ENCODE measurements around the gene AEBP2.
"Not testable (repeated sequence)": the region's sequence is repeated elsewhere in the genome, so short reads cannot be mapped to it uniquely, and the experiment has no call there.

Gene AEBP2, protein sequence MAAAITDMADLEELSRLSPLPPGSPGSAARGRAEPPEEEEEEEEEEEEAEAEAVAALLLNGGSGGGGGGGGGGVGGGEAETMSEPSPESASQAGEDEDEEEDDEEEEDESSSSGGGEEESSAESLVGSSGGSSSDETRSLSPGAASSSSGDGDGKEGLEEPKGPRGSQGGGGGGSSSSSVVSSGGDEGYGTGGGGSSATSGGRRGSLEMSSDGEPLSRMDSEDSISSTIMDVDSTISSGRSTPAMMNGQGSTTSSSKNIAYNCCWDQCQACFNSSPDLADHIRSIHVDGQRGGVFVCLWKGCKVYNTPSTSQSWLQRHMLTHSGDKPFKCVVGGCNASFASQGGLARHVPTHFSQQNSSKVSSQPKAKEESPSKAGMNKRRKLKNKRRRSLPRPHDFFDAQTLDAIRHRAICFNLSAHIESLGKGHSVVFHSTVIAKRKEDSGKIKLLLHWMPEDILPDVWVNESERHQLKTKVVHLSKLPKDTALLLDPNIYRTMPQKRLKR

DNA sequence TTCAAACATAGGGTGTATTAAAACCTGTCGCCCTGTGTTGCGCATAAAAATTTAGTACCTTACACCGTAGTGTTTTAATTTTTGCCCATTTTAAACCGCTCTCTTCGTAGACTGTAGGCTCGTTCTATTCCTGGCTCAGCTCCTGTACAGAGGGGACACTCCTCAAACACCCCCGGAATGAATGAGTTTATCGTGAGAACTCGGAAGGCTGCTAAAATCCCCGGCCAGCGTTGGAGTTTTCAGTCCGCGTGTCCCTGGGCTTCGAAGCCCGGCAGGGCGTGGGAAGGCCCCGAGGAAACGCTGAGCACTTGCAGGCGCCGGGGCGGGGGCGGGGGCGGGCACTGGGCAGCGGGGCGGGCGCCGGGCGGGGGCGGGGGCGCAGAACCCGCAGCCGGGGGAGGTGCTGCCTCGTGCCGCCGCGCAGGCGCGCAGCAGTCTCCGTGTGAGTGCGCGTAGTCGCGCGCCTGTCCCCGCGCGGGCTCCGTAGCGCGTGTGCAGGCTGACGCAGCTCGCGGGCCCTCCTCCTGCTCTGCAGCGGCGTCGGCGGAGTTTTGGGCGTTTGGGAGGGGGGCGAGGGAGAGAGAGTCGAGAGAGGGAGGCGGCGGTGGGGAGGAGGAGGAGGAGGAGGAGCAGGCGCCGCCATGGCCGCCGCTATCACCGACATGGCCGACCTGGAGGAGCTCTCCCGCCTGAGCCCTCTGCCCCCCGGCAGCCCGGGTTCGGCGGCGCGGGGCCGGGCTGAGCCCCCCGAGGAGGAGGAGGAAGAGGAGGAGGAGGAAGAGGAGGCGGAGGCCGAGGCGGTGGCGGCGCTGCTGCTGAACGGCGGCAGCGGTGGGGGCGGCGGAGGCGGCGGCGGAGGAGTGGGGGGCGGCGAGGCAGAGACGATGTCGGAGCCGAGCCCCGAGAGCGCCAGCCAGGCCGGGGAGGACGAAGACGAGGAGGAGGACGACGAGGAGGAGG lies at the start of gene AEBP2:
AEBP2 (plus strand) TSS at position 434 of the 960 bp plus-strand sequence; CDS start at position 642, 208 bp downstream.
- DNase-seq (ENCODE audit: low spot score) = peak; percentile 95

DNA sequence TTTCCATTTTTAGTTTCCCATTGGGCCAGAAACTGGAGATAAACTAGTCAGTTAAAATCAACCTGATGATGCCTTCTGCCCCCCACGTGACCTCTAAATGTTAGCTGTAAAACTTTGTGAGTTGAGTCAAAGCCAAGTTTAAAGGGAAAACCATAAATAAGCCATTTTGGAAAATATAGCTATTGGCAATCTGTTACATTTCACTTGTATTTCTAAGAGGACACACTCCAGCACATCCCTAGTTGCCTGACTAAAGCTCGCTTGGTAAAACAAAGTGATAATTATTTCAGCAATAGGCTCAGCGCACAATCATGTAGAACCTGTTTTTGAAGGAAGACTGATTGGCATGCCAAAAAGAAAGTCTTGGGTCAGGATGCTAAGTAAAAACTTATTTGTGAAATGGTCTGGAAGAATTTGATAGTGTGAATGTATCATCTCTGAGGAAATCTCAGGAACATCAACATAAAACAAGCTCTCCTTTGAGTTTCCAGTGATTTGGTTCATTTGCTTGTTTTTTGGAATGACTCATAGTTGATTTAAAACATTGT lies 49.2 kb upstream of the AEBP2 start:
- no peak for DNase-seq (ENCODE audit: low spot score)

DNA sequence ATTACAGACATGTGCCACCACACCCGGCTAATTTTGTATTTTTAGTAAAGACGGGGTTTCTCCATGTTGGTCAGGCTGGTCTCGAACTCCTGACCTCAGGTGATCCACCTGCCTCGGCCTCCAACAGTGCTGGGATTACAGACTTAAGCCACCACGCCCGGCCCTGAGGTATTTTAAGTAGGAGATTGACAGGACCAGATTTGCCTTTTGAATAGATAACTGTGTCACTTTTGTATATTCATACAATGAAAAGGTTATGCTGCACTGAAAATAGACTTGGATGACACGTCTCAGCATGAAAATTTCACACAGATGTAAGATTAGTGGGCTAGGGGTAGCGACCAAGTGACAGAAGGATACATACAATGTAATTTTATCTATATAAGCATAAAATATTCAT lies 46.6 kb upstream of the AEBP2 start:
- not testable (repeated sequence) for DNase-seq (ENCODE audit: low spot score)

DNA sequence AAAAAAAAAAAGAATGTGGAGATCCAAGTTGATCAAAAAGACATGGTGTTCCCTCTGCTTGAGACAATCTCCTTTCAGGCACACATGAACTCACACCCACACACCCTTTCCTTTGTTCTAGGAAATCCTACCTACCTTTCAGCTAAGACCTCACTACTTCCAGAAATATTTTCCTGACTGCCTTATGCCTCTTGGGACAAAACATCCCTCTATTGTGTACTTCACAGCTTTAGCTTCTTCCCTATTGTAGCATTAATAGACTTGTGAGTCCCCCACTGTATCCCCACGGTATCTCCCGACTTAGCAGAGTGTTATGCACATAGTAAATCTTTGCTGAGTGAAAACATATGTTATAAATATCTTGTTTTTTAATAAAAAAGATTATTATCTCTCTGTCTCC lies 44.9 kb upstream of the AEBP2 start:
- no peak for DNase-seq (ENCODE audit: low spot score)

DNA sequence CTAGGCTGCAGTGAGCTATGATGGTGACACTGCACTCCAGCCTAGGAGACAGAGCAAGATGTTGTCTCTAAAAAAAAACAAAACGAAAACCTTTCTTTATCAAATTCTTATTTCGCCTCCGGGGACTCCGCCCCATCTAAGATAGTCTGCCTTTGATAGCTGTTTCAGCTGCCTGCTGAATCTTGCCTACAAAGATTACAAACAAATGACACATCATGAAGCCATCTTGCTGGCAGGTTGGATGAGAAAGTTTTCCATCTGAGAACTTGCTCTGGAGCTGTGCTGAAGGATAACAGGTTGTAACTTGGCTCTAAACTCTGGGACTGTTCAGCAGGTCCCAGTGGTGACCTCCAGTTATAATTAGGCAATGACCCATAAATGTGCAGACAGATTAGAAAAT lies 41.8 kb upstream of the AEBP2 start:
- DNase-seq (ENCODE audit: low spot score) = no peak

DNA sequence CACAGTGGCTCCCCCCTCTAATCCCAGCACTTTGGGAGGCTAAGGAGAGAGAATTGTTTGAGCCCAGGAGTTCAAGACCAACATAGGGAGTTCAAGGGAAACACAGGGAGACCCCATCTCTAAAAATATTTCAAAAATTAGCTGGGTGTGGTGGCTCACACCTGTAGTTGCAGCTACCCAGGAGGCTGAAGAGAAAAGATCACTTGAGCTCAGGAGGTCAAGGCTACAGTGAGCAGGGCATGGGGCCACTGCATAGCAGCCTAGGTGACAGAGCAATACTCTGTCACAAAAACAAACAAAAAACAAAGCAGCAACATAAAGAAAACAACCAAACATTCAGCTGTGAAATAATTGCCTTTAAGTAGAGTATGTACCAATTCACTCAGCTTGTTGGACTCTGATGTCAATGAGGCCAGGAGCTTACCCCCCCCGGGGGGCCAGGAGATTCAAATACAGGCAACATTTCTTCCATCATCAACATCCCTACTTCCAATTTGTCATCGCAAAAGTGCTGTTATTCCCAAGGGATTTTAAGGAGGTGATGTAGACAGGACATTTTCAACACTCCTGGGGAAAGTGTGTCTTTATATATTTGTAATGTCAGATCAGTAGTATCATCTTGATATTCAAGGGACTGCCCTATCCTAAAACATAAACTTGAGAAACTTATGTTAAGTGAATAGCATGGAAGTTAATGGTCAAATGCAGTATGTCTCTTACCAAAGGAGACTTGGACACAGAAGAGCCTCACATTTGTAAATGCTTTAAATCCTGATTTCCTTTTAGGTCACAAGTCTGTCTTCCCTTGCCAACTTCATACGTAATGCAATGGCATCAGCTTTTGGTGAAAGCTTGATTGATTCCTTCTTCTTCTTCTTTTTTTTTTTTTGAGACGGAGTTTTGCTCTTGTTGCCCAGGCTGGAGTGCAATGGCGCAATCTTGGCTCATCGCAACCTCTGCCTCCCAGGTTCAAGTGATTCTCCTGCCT lies 40.6 kb upstream of the AEBP2 start:
- no peak for DNase-seq (ENCODE audit: low spot score)

DNA sequence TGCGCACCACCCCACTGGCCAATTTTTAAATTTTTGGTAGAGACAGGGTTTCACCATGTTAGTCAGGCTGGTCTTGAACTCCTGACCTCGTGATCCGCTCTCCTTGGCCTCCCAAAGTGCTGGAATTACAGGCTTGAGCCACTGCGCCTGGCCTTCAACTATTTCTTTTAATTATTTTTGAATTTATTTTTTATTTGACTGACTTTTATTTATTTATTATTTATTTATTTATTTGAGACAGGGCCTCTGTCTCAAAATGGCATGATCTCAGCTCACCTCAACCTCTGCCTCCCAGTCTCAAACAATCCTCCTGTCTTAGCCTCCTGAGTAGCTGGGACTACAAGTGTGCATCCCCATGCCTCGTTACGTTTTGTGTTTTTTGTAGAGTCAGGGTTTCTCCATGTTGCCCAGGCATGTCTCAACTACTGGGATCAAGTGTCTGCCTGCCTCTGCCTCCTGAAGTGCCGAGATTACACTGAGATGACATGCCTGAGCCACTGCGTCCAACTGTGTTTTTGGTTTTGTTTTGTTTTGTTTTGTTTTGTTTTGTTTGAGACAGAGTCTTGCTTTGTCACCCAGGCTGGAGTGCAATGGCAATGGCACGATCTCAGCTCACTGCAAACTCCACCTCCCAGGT lies 38.5 kb upstream of the AEBP2 start:
- not testable (repeated sequence) for DNase-seq (ENCODE audit: low spot score)

DNA sequence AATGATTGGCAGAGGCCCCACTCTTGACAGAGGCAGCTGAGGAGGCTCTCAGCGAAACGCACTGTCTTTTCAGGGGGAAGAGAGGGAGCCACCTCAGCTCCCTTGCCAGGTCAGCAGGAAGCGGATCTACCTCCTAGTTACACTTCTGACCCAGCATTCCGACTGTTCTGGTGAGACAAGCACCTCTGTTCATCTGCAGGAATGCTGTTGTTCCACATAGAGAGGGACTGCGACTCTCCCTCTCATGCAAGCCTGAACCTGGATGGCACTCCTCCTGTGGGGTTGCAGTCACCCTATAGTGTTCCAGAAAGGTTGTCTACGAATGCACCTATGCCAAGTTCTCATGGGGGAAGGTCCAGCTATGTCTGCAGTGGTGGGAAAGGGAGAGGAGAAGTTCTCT lies 37.1 kb upstream of the AEBP2 start:
- no peak for DNase-seq (ENCODE audit: low spot score)

DNA sequence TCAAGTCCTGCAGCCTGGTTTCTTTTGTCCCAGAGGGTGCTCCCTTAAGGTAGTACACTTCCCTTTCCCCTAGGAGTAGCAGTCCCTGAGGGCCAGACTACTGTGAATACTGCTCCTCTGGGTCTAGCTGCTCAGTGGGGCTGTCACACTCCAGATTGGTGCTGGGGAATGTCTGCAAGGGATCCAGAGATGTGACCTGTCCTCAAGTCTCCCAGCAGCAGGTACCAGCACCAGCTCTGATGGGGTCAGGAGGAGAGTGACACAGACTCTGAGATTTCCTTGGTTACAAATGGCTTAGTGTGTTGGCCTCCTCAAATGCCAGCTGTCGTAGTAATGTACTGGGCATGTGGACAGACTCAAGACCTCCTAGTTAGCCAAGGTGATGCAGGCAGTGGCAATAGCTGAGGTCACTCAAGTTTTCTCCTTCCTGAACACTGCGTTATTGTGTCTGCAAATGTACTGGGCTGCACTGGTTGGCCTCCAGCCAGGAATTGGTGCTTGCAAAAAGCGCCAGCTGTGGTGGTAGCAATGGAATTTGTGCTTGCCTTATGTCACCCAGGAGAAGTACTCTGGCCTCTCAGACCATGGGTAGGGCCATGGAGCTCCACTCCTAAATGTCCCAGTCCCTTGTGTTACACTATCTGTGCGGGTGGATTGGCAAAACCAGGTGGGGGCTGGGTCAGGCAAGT lies 36.4 kb upstream of the AEBP2 start:
- no peak for DNase-seq (ENCODE audit: low spot score)

DNA sequence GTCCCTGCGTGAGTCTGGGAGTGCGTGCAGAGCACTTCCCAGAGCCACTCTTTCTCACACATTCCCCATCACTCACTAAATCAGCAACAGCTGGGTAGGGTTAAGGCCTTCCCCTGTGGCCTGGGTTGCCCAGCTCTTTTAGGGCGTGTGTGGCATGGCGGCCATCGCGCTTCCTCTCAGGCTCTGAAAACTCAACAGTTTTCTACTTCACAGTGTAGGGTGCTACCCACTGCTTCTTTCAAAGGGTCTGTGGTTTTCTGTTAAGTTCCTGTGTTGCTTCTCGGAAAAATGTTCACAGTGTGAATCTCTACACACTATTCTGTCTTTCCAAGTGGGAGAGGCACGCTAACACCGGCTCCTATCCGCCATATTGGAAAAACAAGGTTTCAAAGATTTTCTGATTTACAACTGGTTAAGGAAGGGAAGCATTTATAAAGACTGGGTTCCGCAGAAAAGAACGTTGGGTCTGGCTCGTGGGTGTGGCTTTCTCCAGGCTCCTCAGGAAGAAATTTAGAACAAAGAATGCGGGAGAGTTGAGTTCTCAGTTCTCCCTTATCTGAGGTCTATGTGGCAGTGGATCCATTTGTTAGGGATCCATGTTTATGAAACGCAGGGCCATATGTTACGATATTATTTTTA lies 34.9 kb upstream of the AEBP2 start:
- DNase-seq (ENCODE audit: low spot score) = peak; percentile 21

DNA sequence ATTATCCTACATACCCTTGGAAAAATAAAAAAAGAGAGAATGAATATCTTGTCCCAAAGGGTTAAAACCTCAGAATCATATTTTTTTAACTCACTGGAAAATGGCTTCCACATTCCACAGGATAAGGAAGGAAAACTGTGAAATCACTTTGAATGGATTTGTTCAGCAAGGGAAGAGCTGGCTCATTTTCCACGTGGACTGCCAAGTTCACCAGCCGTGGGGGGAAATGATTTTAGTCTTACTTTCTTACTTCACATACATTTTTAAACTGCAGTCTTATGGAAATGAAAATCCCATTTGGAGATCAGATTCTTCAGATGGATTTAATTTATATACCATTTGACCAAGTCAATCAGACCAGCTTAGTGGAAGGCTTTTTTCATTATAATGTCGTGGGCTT lies 29.9 kb upstream of the AEBP2 start:
- DNase-seq (ENCODE audit: low spot score) = no peak

DNA sequence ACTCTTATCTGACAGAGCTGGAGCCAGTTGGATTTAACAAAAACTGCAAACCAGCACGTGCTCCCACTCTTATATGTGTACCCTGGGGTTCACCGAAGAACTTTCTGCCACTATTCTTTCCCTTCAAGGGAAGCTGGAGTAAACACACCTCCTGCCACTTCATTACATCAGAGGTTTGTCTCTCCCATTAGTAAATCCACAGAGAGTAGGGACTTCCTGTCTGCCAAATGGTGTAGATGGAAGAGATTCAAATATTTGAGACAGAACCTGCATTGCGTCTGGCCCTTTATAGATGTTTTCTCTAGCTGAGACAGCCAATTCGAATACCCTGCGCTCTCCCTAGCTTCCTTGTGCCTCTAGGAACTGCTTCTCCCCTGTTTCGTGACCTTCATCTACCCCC lies 29.1 kb upstream of the AEBP2 start:
- DNase-seq (ENCODE audit: low spot score) = no peak

DNA sequence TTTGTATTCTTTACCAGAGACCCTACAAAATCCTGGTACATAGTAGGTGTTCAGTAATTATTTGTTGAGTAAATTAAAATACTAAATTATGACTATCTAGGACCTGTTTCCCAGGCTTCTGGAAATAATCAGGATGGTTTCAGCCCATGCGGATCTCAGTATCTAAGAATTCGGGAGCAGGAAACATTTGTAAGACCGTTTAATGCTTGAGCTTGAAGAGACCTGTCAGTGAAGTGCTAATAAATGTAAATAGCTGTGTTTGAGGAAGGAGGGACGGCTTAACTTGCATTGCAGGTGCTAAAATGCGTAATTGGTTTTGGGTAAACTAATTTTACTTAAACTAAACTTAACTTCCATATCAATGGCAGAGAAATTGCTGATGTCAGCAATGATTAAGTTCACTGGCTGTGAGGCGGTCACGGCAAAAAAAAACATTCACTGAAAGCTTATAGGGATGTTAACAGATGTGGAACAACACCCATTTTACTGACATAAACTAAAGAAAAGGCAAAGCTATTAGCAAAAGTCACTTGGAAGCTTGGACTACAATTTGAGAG lies 28.6 kb upstream of the AEBP2 start:
- DNase-seq (ENCODE audit: low spot score) = no peak

DNA sequence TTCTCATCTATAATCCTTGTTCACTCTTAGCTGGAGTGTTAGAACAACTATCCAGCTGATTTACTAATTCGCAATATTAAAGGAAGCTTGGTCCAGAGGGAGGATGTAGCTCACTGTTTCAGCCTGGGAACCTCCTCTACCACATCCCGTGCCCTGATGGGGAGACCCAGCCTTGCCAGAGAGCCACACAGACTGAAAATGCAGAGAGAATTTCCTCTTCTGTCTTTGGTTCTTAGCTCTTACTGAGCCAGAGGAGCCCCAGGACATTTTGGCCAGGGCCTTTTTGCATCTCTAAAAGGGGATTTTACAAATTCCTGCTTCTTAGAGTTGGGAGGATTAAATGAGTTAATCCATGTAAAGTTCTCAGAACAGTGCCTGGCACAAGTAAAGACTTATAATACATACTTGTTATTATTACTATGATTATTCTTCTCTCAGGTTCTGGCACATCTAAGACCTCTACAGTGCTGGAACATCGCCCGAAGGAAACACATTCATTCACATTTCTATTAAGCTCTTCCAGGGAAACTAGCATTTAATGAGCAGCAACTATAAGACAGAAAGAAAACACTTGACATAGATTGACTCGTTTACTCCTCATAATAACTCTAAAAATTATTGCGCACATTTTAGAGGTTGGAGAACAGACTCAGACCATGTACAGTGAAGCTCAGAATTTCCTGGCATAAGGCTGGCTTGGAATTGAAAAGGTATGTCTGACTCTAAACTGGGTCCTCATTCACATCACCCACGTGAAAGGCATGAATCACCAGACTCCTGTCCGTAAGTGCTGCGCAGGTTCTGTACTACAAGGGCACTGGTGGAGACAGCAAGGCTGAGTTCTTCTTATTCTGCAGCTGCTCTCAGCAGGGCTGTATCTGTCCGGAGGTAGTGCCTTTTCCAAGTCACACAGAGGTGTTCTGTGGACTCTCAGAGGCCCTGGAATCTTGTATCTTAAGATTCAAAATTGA lies 27.8 kb upstream of the AEBP2 start:
- DNase-seq (ENCODE audit: low spot score) = no peak

DNA sequence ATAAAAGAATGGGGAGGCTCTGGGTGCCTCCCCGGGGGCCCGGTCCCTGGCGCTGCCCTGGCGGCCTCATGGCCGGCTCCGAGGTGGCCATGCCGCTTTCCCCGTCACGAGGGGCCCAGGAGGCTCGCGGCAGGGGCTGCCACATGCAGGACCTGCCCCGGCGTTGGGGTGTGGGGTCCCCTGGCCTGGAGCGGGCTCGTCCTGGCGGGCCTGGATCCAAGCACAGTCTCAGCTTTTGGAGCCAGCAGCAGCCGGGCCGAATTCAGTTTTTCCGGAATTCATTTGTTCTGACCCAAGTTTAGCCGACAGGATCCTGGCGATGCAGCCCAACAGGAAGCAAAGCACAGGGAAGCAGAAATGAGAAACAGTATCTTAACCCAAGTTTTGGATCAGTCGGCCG lies 26.4 kb upstream of the AEBP2 start:
- DNase-seq (ENCODE audit: low spot score) = no peak

DNA sequence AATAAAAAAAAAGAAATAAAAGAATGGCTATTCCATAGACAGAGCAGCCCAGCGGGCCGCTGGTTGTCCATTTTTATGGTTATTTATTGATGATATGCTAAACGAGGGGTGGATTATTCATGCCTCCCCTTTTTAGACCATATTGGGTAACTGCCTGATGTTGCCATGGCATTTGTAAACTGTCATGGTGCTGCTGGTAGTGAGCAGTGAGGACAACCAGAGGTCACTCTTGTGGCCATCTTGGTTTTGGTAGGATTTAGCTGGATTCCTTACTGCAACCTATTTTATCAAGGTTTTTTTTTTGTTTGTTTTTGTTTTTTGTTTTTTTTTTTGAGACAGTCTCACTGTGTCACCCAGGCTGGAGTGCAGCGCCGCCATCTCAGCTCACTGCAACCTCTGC lies 25.7 kb upstream of the AEBP2 start:
- DNase-seq (ENCODE audit: low spot score) = not testable (repeated sequence)

DNA sequence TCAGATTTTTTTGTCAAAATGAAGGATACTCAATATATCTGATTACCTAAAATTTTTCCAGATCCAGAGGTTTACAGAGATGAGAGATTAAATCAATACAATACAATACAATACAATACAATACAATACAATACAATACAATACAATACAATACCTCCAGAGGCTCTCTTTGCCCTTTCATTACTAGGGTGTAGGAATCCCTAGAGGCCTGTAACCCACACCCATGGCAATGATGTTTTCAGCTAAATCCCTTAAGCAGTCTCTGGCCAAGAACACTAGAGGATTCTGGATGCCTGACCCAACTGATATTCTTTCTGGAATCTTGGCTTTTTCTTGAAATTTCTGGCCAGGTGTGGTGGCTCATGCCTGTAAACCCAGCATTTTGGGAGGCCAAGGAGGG lies 23.7 kb upstream of the AEBP2 start:
- DNase-seq (ENCODE audit: low spot score) = no peak

DNA sequence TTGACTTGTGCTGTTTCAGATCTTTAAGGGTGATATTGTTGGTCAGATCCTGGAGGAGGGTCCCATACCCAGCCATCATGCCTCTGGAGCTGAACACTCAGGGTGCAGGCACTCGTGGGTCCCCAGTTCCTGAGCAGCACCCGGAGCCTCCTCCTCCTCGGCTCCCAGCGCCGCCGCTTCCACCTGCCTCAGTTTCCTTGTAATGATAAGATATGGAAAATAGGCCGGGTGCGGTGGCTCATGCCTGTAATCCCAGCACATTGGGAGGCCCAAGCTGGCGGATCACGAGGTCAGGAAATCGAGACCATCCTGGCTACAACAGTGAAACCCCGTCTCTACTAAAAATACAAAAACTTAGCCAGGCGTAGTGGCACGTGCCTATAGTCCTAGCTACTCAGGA lies 20.2 kb upstream of the AEBP2 start:
- DNase-seq (ENCODE audit: low spot score) = no peak
